Prostate gland (tissue), 2 donors: ENCODE results near the gene NRXN3.

Experiments
- POLR2A ChIP-seq: fragments of 450-650 bp; IDR thresholded peaks from one replicate; pipeline ENCODE4 v1.6.1; 2016; ENCODE audit warnings: antibody characterized with exemption, mild to moderate bottlenecking
- POLR2AphosphoS5 ChIP-seq: sonication (generic); formaldehyde crosslinking; IDR thresholded peaks from one replicate; pipeline ENCODE4 v1.6.1; 2017; ENCODE audit warnings: antibody characterized with exemption
- TF ChIP-seq, protein P1 (sequence below), 4 experiments: fragments of 200-600 bp in 2 of 4; fragments of 450-650 bp in 2 of 4; sonication (generic) in 2 of 4; IDR thresholded peaks; 1 replicate in 3 of 4; 2 replicates in 1 of 4; pipeline ENCODE4 v1.5.1; 2016 to 2019; ENCODE audit warnings: antibody characterized with exemption in 4 of 4, mild to moderate bottlenecking in 2 of 4, moderate library complexity in 2 of 4

DNA sequence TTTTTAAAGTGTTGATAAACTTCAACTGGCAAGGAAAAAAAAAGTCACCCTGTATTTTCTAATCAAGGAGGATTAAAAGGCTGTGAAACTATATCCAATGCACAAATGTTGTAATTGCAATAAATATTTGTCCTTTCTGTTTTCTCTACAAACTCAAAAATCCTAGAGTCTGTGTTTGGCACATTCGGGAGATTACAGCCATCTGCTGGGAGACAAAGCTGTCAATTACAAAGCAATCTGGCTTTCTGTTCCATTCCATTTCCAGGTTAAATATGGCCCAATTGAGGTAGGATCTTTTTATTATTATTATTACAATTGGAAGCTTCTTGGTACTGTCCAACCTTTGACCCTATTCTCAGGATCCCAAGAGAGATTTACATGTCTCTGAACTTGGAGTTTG lies 1745.2 kb downstream of the NRXN3 start:
- TF ChIP-seq POLR2A (no peak), POLR2AphosphoS5 (no peak)
- TF ChIP-seq, protein P1, sequence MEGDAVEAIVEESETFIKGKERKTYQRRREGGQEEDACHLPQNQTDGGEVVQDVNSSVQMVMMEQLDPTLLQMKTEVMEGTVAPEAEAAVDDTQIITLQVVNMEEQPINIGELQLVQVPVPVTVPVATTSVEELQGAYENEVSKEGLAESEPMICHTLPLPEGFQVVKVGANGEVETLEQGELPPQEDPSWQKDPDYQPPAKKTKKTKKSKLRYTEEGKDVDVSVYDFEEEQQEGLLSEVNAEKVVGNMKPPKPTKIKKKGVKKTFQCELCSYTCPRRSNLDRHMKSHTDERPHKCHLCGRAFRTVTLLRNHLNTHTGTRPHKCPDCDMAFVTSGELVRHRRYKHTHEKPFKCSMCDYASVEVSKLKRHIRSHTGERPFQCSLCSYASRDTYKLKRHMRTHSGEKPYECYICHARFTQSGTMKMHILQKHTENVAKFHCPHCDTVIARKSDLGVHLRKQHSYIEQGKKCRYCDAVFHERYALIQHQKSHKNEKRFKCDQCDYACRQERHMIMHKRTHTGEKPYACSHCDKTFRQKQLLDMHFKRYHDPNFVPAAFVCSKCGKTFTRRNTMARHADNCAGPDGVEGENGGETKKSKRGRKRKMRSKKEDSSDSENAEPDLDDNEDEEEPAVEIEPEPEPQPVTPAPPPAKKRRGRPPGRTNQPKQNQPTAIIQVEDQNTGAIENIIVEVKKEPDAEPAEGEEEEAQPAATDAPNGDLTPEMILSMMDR (IDR thresholded peaks at IDR 0.05) = no peak
